ENCODE data around the gene POTED. TPM values are rescaled to one million over a fixed set of nuclear protein-coding genes. Genes with fewer than 3 reads are reported as not detected.
"Not testable (repeated sequence)": the region's sequence is repeated elsewhere in the genome, so short reads cannot be mapped to it uniquely, and the experiment has no call there.

The POTED gene
- not detected in 2 replicates for total RNA-seq

DNA sequence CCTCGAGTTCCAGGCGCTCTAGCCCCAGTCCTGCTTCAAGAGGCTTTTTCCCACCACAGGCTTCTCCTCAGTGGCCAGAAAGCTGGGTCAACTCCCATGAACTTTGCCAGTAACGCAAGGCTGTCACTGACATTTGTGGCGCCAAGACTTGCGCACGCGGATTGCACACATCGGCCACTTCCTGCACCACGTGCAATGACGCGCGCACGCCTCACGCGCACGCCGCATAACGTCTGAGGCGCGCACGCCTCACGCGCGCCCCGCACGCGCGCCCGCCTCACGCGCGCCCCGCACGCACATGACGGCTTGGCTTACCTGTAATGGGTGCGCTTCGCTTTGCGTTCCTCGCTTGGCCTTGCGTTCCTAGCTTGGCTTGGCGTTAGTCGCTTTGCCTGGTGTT, at the start of gene POTED:
TSS of gene POTED (plus strand) at position 301 of the 400 bp plus-strand sequence. CDS start 452 bp downstream, outside the sequence.
- H3K9me3 Mint-ChIP-seq; H3K36me3 Mint-ChIP-seq (ENCODE audit: low read depth); DNase-seq; H3K27me3 Mint-ChIP-seq; H3K27ac Mint-ChIP-seq; intact Hi-C loops (cut with micrococcal nuclease); H3K4me1 Mint-ChIP-seq; H3K4me3 Mint-ChIP-seq: not testable (repeated sequence)

DNA sequence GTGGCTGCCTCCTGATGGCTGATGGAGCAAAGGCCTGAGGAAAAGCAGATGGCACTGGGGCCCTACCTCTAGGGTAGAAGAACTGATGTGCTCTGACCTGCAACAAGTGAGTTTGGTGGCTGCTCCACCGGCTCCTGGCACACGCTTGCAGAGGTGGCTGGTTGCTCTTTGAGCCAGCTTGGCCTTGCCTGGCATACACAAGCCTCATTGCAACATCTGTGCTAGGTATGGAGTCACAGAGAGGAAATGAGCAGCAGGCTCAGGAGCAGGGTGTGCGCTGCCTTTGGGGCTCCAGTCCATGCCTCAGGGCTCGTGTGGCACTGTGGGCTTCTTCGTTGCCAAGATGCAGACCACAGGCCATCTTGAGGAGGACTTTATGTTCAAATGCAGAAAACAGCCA, 40.5 kb downstream of the POTED start:
- H3K27me3 Mint-ChIP-seq; H3K4me1 Mint-ChIP-seq; intact Hi-C loops (cut with micrococcal nuclease): not testable (repeated sequence)

DNA sequence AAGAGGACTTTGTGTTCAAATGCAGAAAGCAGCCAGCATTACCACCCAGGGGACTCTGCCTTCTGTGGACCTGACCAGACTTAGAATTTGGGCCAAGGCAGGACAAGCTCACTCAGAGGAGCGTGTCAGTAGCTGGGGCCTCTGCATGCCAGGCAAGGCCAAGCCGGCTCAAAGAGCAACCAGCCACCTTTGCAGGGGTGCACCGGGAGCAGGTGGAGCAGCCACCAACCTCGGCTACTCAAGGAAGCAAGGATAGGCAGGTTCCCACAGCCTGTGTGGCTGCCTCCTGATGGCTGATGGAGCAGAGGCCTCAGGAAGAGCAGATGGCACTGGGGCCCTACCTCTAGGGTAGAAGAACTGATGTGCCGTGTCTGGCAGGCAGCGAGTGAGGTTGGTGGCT, 42.2 kb downstream of the POTED start:
- H3K27ac Mint-ChIP-seq; H3K36me3 Mint-ChIP-seq (ENCODE audit: low read depth); H3K4me3 Mint-ChIP-seq; intact Hi-C loops (cut with micrococcal nuclease); H3K4me1 Mint-ChIP-seq; H3K27me3 Mint-ChIP-seq; H3K9me3 Mint-ChIP-seq: not testable (repeated sequence)
- DNase-seq: peak; percentile 17

More for the DNA sequence above, 40.5 kb downstream of the POTED start:
- H3K36me3 Mint-ChIP-seq (ENCODE audit: low read depth); H3K9me3 Mint-ChIP-seq; DNase-seq; H3K4me3 Mint-ChIP-seq; H3K27ac Mint-ChIP-seq: not testable (repeated sequence)
